Measurements from ENCODE around the gene GANC.

The GANC gene

GRCh38 chr15:42348083-42348482, 75.1 kb downstream of the GANC start:
- peak; percentile 6 for DNase-seq (ENCODE audit: low read depth)

GRCh38 chr15:42349186-42349585, 76.2 kb downstream of the GANC start:
- no peak for DNase-seq (ENCODE audit: low read depth)

- DNase-seq (ENCODE audit: low read depth): no peak
Observed at GRCh38 chr15:42352401-42352800, 79.4 kb downstream of the GANC start.

- no peak for DNase-seq (ENCODE audit: low read depth)
Observed at GRCh38 chr15:42353061-42353460, 80.1 kb downstream of the GANC start.

GRCh38 chr15:42354824-42355223, 81.8 kb downstream of the GANC start:
- no peak for DNase-seq (ENCODE audit: low read depth)

GRCh38 chr15:42355291-42355690, 82.3 kb downstream of the GANC start:
- no peak for DNase-seq (ENCODE audit: low read depth)

- DNase-seq (ENCODE audit: low read depth): no peak
Observed at GRCh38 chr15:42356851-42357250, 83.8 kb downstream of the GANC start.

GRCh38 chr15:42358141-42358540, 85.1 kb downstream of the GANC start:
- DNase-seq (ENCODE audit: low read depth): no peak

GRCh38 chr15:42359249-42359648, 86.2 kb downstream of the GANC start, which contains the start of gene CAPN3:
Gene CAPN3 (plus strand): TSS chr15:42359501. CDS start chr15:42359806, 305 bp downstream.
- DNase-seq (ENCODE audit: low read depth): no peak

GRCh38 chr15:42359985-42360384, 87.0 kb downstream of the GANC start:
- DNase-seq (ENCODE audit: low read depth): no peak

GRCh38 chr15:42360535-42361112, 87.6 kb downstream of the GANC start:
- DNase-seq (ENCODE audit: low read depth): no peak

GRCh38 chr15:42363487-42363886, 90.5 kb downstream of the GANC start:
- DNase-seq (ENCODE audit: low read depth): no peak

GRCh38 chr15:42363942-42364341, 90.9 kb downstream of the GANC start:
- no peak for DNase-seq (ENCODE audit: low read depth)

- DNase-seq (ENCODE audit: low read depth): no peak
Observed at GRCh38 chr15:42364529-42364928, 91.5 kb downstream of the GANC start.

- DNase-seq (ENCODE audit: low read depth): no peak
Observed at GRCh38 chr15:42365921-42366550, 93.0 kb downstream of the GANC start.

- DNase-seq (ENCODE audit: low read depth): peak; percentile 50
Observed at GRCh38 chr15:42367041-42367440, 94.0 kb downstream of the GANC start.

GRCh38 chr15:42368096-42368495, 95.1 kb downstream of the GANC start:
- DNase-seq (ENCODE audit: low read depth): no peak

GRCh38 chr15:42371096-42371495, 98.1 kb downstream of the GANC start:
- DNase-seq (ENCODE audit: low read depth): no peak

GRCh38 chr15:42373274-42373673, 100.3 kb downstream of the GANC start:
- no peak for DNase-seq (ENCODE audit: low read depth)

GRCh38 chr15:42373936-42374335, 100.9 kb downstream of the GANC start:
- no peak for DNase-seq (ENCODE audit: low read depth)

GRCh38 chr15:42374810-42375209, 101.8 kb downstream of the GANC start:
- no peak for DNase-seq (ENCODE audit: low read depth)

GRCh38 chr15:42375252-42375651, 102.3 kb downstream of the GANC start:
- no peak for DNase-seq (ENCODE audit: low read depth)

- no peak for DNase-seq (ENCODE audit: low read depth)
Observed at GRCh38 chr15:42375941-42376340, 102.9 kb downstream of the GANC start.

- DNase-seq (ENCODE audit: low read depth): no peak
Observed at GRCh38 chr15:42378011-42378410, 105.0 kb downstream of the GANC start.
